HepG2 (cell line): ENCODE results near the gene DOCK4. TPM values are rescaled to one million over a fixed set of nuclear protein-coding genes. Genes with fewer than 3 reads are reported as not detected.
"Not testable (repeated sequence)": the region's sequence is repeated elsewhere in the genome, so short reads cannot be mapped to it uniquely, and the experiment has no call there.

ENCODE experiments used
- ATAC-seq: fragments of 200-7000 bp; cut with Tn5 transposase; 3 replicates; pipeline ENCODE4 v1.9.1; 2020; ENCODE audit warnings: mild to moderate bottlenecking, moderate library complexity
- BruUV-seq: library from RNA; stranded (reverse); fragments of 400-500 nt; replicated peaks from 2 replicates; lab custom pipeline; 2021; lab: Mats Ljungman, UMichigan
- CTCF ChIA-PET: fragments of 300-600 bp; formaldehyde crosslinking; extraction: SDS; loops from one replicate; lab custom pipeline; 2021; ENCODE audit warnings: low total read pairs, inconsistent platforms, low intra/inter-chr PET ratio; lab: Yijun Ruan, JAX
- POLR2A ChIA-PET: fragments of 350-600 bp; sonication (Branson Sonifier 250); formaldehyde crosslinking; loops from one replicate; lab custom pipeline; 2020; ENCODE audit warnings: antibody characterized with exemption, inconsistent platforms; lab: Yijun Ruan, JAX
- DNase-seq: peaks from one replicate; pipeline ENCODE4 v3.0.0-alpha.2; 2015; ENCODE audit warnings: low spot score
- FAIRE-seq: peaks from 3 replicates; lab custom pipeline; 2011; peaks lifted over from hg19 to GRCh38; lab: Jason Lieb, UNC
- H2AFZ ChIP-seq: one replicate; pipeline ENCODE4 v1.6.1; 2011; ENCODE audit warnings: low read length, inconsistent platforms
- H3K27ac ChIP-seq: fragments of 300-600 bp; 3 replicates; pipeline ENCODE4 v1.8.0; 2011; ENCODE audit warnings: mixed run types, mild to moderate bottlenecking, mixed read lengths, low read length, inconsistent platforms; ENCODE audit not compliant: insufficient read depth; ENCODE audit errors: extremely low read length
- H3K27me3 ChIP-seq, 2 experiments: fragments of 200-600 bp in 1 of 2; 2 replicates in 1 of 2; 3 replicates in 1 of 2; pipeline versions ENCODE4 v1.6.0 to v1.8.0; 2011; ENCODE audit warnings: low read length in 2 of 2, mild to moderate bottlenecking in 2 of 2, moderate library complexity in 2 of 2, inconsistent platforms in 1 of 2; ENCODE audit not compliant: insufficient read depth in 2 of 2, control insufficient read depth in 1 of 2
- H3K36me3 ChIP-seq, 2 experiments: fragments of 200-600 bp in 1 of 2; replicated peaks in 1 of 2; 2 replicates in 1 of 2; 3 replicates in 1 of 2; pipeline versions ENCODE4 v1.5.1 to v1.8.0; 2011; ENCODE audit warnings: low read length in 2 of 2, inconsistent platforms in 1 of 2; ENCODE audit not compliant: insufficient read depth in 2 of 2, control insufficient read depth in 1 of 2
- H3K4me1 ChIP-seq: 2 replicates; pipeline ENCODE4 v1.5.1; 2012; ENCODE audit warnings: low read length, inconsistent platforms; ENCODE audit not compliant: insufficient read depth
- H3K4me2 ChIP-seq: 2 replicates; pipeline ENCODE4 v1.6.0; 2011; ENCODE audit warnings: low read depth, low read length, inconsistent platforms
- H3K4me3 ChIP-seq, 3 experiments: fragments of 200-600 bp in 1 of 3; sonication (generic), shearing (Covaris generic) in 1 of 3; replicated peaks in 1 of 3; 2 replicates each; pipeline ENCODE4 v1.5.1; 2011 to 2016; ENCODE audit warnings: low read length in 3 of 3, inconsistent platforms in 2 of 3, low read depth in 2 of 3, mild to moderate bottlenecking in 2 of 3, control low read depth in 1 of 3, mixed read lengths in 1 of 3; ENCODE audit not compliant: insufficient read depth in 1 of 3
- H3K79me2 ChIP-seq: one replicate; pipeline ENCODE4 v1.6.1; 2011; ENCODE audit warnings: low read length, inconsistent platforms; ENCODE audit not compliant: insufficient read depth
- H3K9ac ChIP-seq: 2 replicates; pipeline ENCODE4 v1.6.0; 2011; ENCODE audit warnings: mild to moderate bottlenecking, low read depth, low read length, inconsistent platforms; ENCODE audit not compliant: insufficient read depth
- H3K9me3 ChIP-seq: 2 replicates; pipeline ENCODE4 v1.5.1; 2012; ENCODE audit warnings: mild to moderate bottlenecking, low read length
- H4K20me1 ChIP-seq: 2 replicates; pipeline ENCODE4 v1.6.0; 2011; ENCODE audit warnings: inconsistent platforms, mild to moderate bottlenecking, low read length, moderate library complexity; ENCODE audit not compliant: insufficient read depth
- DRAP1 ChIP-seq: IDR thresholded peaks from 2 replicates; pipeline ENCODE4 v1.6.1; 2016; ENCODE audit warnings: missing genetic modification reagents, missing compliant biosample characterization
- HNRNPK ChIP-seq: fragments of 200-400 bp; formaldehyde crosslinking; IDR thresholded peaks from 2 replicates; pipeline ENCODE4 v1.6.1; 2018; ENCODE audit warnings: low read length, low read depth, moderate library complexity, mild to moderate bottlenecking; ENCODE audit not compliant: poor library complexity, severe bottlenecking
- HOXA5 ChIP-seq: sonication (generic); formaldehyde crosslinking; IDR thresholded peaks from 2 replicates; pipeline ENCODE4 v1.4.0; 2020; ENCODE audit warnings: missing genetic modification reagents
- IRF1 ChIP-seq: sonication (generic); formaldehyde crosslinking; IDR thresholded peaks from 2 replicates; pipeline ENCODE4 v1.4.0; 2020; ENCODE audit warnings: low read depth, mild to moderate bottlenecking, missing genetic modification reagents
- POLR2G ChIP-seq: fragments of 200-400 bp; formaldehyde crosslinking; IDR thresholded peaks from 2 replicates; pipeline ENCODE4 v1.6.1; 2018; ENCODE audit warnings: mild to moderate bottlenecking, low read depth, low read length, moderate library complexity
- ZNF639 ChIP-seq: conservative IDR thresholded peaks from 2 replicates; pipeline ENCODE4 v1.6.1; 2018; ENCODE audit warnings: missing genetic modification reagents
- WGBS: methylation state at CpG from one replicate; pipeline ENCODE4 v1.1.6; 2017; ENCODE audit warnings: low lambda C conversion rate; 5-methylcytosine and 5-hydroxymethylcytosine counted together
- in situ Hi-C: cut with HindIII; loops from 2 replicates; pipeline ENCODE4 v1.10.0; 2017; ENCODE audit warnings: low pct_unique_long_range_greater_than_20kb; ENCODE audit not compliant: extremely low pct_ligation_motif_present
- intact Hi-C: fragments of 100-400 bp; cut with micrococcal nuclease; formaldehyde crosslinking; loops from one replicate; pipeline ENCODE4 v1.10.0; 2022; ENCODE audit not compliant: unreplicated experiment
- polyA plus RNA-seq, 8 experiments: library from polyadenylated mRNA; depleted of rRNA in 3 of 8; stranded (reverse) in 7 of 8; unstranded in 1 of 8; fragments of >200 nt; fragmentation: Illumina TruSeq in 4 of 8; extraction: Trizol in 4 of 8; gene quantifications; 2 replicates each; pipeline versions ENCODE4 v1.2.1 to v1.2.3, GENCODE V29; 2011 to 2016; ENCODE audit warnings: low read depth in 4 of 8, missing spikeins in 1 of 8, mixed read lengths in 1 of 8; ENCODE audit not compliant: insufficient read depth in 1 of 8
- total RNA-seq, 5 experiments: library from RNA; depleted of rRNA; stranded (reverse); fragments of >200 nt; fragmentation: Illumina TruSeq; extraction: Trizol; gene quantifications; 2 replicates each; pipeline ENCODE4 v1.2.3, GENCODE V29; 2016; ENCODE audit warnings: low read depth in 1 of 5

DOCK4 gene
- total and polyA plus RNA-seq, 2 of the 13 experiments (the other 11 are each of a cell fraction or from before 2014, with no cell fraction given), result 13.5 to 17.4 TPM

- ATAC-seq (peak; percentile 57), FAIRE-seq (no peak), DNase-seq (peak; percentile 9)
- Histone ChIP-seq H4K20me1 (no peaks in the 10 kb centered on the region), H3K4me1 (peaks cover 35% of the 10 kb centered on the region), H3K9ac (0 out of 2 replicates have a peak overlapping the region, but pooled peaks have one; percentile 24), H3K27me3 (no peaks in the 10 kb centered on the region), H3K27ac (peak overlapping the region; percentile 54), H3K79me2 (no peaks in the 10 kb centered on the region), H3K36me3 (peaks cover 0 to 3% of the 10 kb centered on the region in 2 experiments; a peak in 1 of 5 replicates), H3K4me2 (peak overlapping the region; percentile 20; the same call in 1 of the 2 replicates), H3K9me3 (no peaks in the 10 kb centered on the region), H3K4me3 (no peak overlapping the region), H2AFZ (no peak overlapping the region)
- 50% methylated on average over 2 of the region's 2 CpGs for WGBS
- in situ Hi-C loops (no loop called here), intact Hi-C loops (loop anchor here (1.0 kb wide), 1 partner anchor 12 kb away; no protein-coding TSS in a partner anchor)
- no peak for TF ChIP-seq IRF1
- peak; percentile 8 for TF ChIP-seq HNRNPK
- BruUV-seq, result no TSS peak
- ChIA-PET POLR2A (interaction anchor here (3.6 kb wide), 1 partner anchor 12 kb away, joined by 14 read pairs; no protein-coding TSS in a partner anchor), CTCF (no interaction called here)
Measured at GRCh38 chr7:111919164-111919563, 287.0 kb downstream of the DOCK4 start.

- Histone ChIP-seq H4K20me1 (no peaks in the 10 kb centered on the region), H3K79me2 (no peaks in the 10 kb centered on the region), H3K9ac (no peak overlapping the region), H3K4me2 (no peak overlapping the region), H3K27me3 (no peaks in the 10 kb centered on the region), H3K4me1 (peaks cover 35% of the 10 kb centered on the region), H3K36me3 (peaks cover 0 to 3% of the 10 kb centered on the region in 2 experiments; a peak in 1 of 5 replicates), H2AFZ (no peak overlapping the region), H3K27ac (no peak overlapping the region), H3K9me3 (no peaks in the 10 kb centered on the region), H3K4me3 (no peak overlapping the region)
- 98% methylated on average over 4 of the region's 4 CpGs for WGBS
- CTCF ChIA-PET, result no interaction called here
- POLR2A ChIA-PET, result no interaction called here
- in situ Hi-C loops, result no loop called here
- BruUV-seq, result no TSS peak
- no peak for DNase-seq
- intact Hi-C loops, result no loop called here
- TF ChIP-seq POLR2G (no peak), ZNF639 (CRISPR knock-in tag) (no peak), HOXA5 (CRISPR knock-in tag) (no peak), DRAP1 (CRISPR knock-in tag) (no peak)
- no peak for ATAC-seq
- no peak for FAIRE-seq
Measured at GRCh38 chr7:111918461-111918860, 287.7 kb downstream of the DOCK4 start.

- ATAC-seq, H3K27ac ChIP-seq, FAIRE-seq, H3K9ac ChIP-seq, H2AFZ ChIP-seq, DNase-seq, H3K9me3 ChIP-seq, H3K4me3 ChIP-seq, in situ Hi-C loops, H3K36me3 ChIP-seq, intact Hi-C loops, H3K27me3 ChIP-seq, POLR2A ChIA-PET, H3K4me2 ChIP-seq, H4K20me1 ChIP-seq, BruUV-seq, CTCF ChIA-PET, H3K79me2 ChIP-seq: not testable (repeated sequence)
- WGBS, result 99% methylated on average over 11 of the region's 11 CpGs
- peaks cover 35% of the 10 kb centered on the region for H3K4me1 ChIP-seq
Measured at GRCh38 chr7:111917404-111917803, 288.8 kb downstream of the DOCK4 start.
